Limb (tissue), 2 donors: Measurements from ENCODE around the gene NUP50.
A peak's percentile ranks its signal among the peaks of the same experiment; 100 is the strongest.

Experiments used
- DNase-seq, 2 donors: peaks; one replicate each; pipeline ENCODE4 v3.0.0-alpha.2; 2016; ENCODE audit errors: extremely low spot score in 2 of 2

The NUP50 gene

GRCh38 chr22:45194686-45195085 is 31.0 kb downstream of the NUP50 start:
- DNase-seq, result no peak

GRCh38 chr22:45195616-45196015 is 31.9 kb downstream of the NUP50 start:
- DNase-seq, result no peak

GRCh38 chr22:45196308-45196707 is 32.6 kb downstream of the NUP50 start:
- DNase-seq, result no peak

- no peak for DNase-seq
These were observed 33.3 kb downstream of the NUP50 start for GRCh38 chr22:45196926-45197605.

GRCh38 chr22:45197606-45198462 is 34.1 kb downstream of the NUP50 start:
- no peak for DNase-seq

GRCh38 chr22:45198463-45198795 is 34.7 kb downstream of the NUP50 start:
- DNase-seq, result no peak

- DNase-seq, result no peak
These were observed 36.0 kb downstream of the NUP50 start for GRCh38 chr22:45199723-45200122.

- no peak for DNase-seq
These were observed 36.5 kb downstream of the NUP50 start for GRCh38 chr22:45200230-45200629.

- DNase-seq, result no peak
These were observed 37.3 kb downstream of the NUP50 start for GRCh38 chr22:45200860-45201511.

GRCh38 chr22:45201678-45202332 is 38.1 kb downstream of the NUP50 start:
- DNase-seq, result no peak

GRCh38 chr22:45202333-45203149 is 38.8 kb downstream of the NUP50 start:
- DNase-seq, result no peak

GRCh38 chr22:45203150-45203951 is 39.6 kb downstream of the NUP50 start:
- DNase-seq, result no peak

- no peak for DNase-seq
These were observed 40.5 kb downstream of the NUP50 start for GRCh38 chr22:45204241-45204640.

- DNase-seq, result no peak
These were observed 41.1 kb downstream of the NUP50 start for GRCh38 chr22:45204819-45205218.

GRCh38 chr22:45205276-45205925 is 41.7 kb downstream of the NUP50 start:
- no peak for DNase-seq

- DNase-seq, result no peak
These were observed 42.5 kb downstream of the NUP50 start for GRCh38 chr22:45206233-45206632.

- DNase-seq, result no peak
These were observed 43.8 kb downstream of the NUP50 start for GRCh38 chr22:45207533-45207932.

- DNase-seq, result peak in 1 of 2 donors; percentile 42
These were observed 44.4 kb downstream of the NUP50 start for GRCh38 chr22:45207981-45208664.

- DNase-seq, result no peak
These were observed 44.9 kb downstream of the NUP50 start for GRCh38 chr22:45208696-45208992.
